ENCODE measurements around the gene SIGMAR1.
"Not testable (repeated sequence)": the region's sequence is repeated elsewhere in the genome, so short reads cannot be mapped to it uniquely, and the experiment has no call there.

The SIGMAR1 gene

DNA sequence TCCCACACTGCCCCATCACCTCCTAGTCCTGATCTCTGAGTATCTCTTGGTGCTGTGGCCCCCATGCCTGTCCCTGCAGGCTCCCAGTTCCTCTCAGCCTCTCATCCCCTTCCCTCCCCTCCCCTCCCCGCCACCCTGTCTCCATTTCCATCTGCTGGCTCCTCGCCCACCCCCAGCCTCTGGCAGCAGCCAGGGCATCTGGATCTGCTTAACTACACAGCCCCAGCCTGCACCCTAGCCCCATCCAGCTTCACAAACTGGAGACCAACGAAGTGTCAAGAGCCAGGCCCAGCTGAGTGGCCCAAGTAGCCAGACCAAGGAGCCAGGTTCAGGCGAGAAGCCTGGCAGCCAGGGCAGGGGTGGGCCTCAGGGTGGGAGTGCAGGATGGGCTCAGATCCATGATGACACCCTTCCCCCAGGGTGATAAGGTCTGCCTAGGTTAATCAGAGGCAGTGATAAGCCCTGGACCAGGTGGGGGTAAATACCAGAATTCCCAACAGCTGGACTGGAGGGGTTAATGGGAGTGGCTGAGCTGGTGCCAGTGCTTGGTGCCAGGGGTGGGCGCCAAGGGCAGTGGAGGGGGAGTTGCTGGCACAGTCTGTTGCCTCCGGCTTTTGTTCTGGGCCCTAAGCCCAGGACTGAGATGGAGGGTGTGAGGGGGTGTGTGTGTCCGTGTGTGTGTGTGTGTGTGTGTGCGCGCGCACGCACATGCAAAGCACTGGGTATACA, 16.9 kb upstream of the SIGMAR1 start:
- no peak for DNase-seq

DNA sequence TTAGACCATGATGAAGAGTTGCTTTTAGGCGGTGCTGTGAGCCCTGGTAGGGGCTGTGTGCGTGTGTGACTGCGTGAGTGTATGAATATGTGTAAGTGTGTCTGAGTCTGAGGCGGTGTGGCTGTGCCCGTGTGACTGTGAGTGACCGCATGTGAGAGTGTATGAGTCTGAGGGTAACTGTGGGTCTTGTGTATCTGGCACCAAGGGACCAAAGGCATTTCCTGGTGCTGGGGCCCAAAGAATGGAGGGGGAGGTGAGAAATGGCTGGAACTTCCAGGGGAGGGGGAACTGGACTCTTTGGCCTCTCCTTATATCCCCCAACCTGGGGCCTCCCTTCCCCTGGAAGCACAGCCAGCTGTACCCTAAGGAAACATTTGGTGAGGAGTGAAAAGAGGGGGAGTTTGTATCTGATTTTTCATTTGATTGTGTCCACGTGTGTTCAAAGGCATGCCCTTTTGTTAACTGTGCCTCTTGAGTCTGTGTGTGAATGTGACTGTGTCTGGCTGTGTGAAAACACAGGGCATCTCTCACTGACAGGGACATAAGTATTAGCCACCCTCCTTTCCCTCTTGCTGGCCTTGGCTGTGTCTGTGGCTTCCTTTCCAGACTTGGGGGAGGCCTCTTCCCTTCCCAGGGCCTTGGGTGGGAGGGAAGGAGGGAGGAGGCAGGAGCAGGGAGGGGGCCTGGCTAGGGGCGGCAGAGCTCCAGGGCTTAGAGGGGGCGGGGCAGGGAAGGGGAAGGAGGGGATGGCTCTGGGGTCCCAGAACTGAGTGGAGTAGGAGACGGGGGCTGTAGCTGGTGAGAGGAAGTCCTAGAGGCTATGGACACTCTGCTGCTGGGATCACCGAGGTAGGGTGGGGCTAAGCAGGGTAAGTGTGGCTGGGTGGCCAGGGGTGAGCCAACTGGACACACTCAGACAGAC, 15.8 kb upstream of the SIGMAR1 start:
- DNase-seq = no peak

DNA sequence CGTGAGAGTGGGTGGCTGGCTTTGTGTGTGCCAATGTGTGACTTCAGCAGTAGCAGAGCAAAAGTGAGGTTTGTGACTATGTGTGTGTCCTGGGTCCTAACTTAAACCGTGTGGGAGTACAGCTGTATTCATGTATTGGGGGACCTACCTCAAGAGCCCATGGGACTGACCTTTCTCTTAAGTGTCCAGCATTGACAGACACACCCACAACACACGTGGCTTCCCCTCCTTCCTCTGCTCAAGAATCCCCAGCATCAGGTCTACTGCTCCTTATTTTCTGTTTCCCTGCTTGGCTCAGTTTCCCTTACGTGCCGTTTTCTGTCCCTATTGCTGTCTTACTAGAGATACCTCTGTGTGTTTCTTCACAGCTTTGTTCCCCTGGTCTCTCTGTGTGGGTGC, 15.0 kb upstream of the SIGMAR1 start:
- DNase-seq = no peak

DNA sequence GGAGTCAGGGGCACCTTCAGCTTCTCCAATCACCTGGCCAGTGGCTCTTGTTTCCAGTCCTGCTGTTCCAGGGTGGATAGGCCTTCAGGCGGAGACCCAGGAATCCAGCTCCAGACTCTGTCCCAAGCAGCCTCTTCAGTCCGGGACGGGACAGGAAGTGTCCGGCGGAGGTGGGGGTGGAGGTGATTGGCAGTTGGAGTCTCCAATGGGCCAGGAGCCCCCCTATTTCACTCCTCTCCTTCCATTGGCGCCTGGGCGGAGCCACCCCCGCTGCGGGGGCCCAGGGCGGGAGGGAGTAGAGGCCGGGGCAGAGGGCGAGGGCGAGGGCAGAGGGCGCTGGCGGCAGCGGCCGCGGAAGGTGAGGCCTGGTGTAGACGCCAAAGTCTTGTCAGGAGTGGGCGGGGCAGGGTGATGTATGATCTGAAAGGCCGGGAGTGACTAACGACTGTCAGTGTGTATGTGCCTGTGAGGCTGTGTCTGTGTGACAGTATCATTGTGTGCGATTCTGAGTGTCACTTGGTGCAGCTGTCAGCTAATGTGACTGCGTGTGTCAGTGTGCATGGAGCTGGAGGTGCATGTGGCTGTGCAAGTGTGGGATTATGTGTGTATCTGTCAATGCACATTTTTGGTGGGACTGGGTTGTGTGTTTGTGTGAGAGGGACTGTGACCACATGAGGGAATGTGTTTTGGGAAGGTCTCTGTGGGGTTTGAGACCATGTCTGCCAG, 14.5 kb upstream of the SIGMAR1 start, which contains the start of gene IL11RA:
Gene IL11RA, plus strand, starts transcription at position 310 of the 726 bp plus-strand sequence. CDS start 3,033 bp downstream, outside the sequence.
- DNase-seq = peak; percentile 48 to 74 (median 70)

DNA sequence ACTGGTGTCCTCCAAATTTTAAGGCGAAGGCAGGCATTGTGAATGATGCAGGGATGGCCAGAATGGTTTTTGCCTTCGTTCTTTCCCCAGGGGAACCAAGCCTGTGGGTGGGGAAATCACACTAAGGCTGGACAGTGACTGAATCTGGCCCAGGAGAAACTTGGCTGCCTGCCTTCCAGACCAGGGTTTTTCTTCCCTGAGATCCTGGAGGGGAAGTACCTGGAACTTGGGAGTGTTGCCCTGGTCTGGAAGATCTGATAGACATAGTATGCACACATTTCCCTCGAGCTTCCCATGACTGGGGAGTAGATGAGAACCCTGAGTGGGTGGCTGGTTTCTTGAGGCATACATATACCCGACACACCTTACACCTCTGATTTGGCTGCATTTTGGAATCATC, 13.7 kb upstream of the SIGMAR1 start:
- DNase-seq = peak in 1 of 4 experiments; percentile 16

DNA sequence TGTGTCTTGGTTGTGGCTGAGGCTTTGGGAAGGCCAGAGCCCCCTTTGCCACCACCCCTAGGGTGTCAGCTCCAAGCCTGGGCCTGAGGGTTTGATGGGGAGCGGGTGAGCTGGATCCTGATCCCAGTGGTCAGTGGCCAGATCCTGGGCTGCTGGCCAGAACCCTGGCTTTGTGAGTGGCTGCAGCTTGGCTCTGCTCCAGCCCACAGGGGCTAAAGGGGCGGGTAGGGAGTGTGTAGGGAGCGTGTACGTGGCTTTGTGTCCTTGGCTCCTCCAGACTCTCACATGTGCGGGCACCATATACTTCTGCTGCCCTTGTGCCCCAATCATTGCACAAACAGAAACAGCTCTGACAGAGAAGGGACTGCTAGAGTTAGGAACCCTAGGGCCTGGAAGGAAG, 13.2 kb upstream of the SIGMAR1 start:
- DNase-seq = no peak

DNA sequence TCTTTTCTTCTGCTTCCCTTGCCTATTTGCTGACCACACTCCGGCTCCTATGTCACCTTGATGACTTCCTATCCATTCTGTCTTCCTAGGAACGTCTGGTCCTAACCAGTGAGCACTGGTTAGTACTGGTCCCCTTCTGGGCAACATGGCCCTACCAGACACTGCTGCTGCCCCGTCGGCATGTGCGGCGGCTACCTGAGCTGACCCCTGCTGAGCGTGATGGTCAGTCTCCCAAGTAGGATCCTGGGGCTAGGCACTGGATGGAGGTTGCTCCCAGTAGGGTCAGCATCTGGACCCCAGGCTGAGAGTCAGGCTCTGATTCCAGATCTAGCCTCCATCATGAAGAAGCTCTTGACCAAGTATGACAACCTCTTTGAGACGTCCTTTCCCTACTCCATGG, 11.1 kb upstream of the SIGMAR1 start:
- no peak for DNase-seq

DNA sequence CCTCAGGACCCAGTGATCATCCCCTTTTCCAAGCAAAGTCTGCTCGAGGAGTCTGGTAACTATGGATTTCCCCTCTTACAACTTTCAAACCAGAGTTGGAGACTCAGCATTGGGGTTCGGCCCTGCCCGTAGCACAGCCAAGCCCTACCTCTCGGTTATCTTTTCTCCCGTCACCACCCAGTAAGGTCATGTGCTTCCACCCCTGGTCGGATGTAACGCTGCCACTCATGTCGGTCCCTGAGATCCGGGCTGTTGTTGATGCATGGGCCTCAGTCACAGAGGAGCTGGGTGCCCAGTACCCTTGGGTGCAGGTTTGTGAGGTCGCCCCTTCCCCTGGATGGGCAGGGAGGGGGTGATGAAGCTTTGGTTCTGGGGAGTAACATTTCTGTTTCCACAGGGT, 10.1 kb upstream of the SIGMAR1 start:
- no peak for DNase-seq

DNA sequence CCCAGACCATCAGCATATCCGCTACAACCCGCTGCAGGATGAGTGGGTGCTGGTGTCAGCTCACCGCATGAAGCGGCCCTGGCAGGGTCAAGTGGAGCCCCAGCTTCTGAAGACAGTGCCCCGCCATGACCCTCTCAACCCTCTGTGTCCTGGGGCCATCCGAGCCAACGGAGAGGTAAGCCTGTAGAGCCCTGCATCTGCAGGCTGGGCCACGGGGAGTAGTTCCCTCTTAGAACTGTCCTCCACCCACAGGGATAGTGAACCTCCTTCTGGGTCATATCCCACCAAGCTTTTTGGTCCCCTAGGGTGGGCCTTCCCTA, 9.5 kb upstream of the SIGMAR1 start:
- no peak for DNase-seq

DNA sequence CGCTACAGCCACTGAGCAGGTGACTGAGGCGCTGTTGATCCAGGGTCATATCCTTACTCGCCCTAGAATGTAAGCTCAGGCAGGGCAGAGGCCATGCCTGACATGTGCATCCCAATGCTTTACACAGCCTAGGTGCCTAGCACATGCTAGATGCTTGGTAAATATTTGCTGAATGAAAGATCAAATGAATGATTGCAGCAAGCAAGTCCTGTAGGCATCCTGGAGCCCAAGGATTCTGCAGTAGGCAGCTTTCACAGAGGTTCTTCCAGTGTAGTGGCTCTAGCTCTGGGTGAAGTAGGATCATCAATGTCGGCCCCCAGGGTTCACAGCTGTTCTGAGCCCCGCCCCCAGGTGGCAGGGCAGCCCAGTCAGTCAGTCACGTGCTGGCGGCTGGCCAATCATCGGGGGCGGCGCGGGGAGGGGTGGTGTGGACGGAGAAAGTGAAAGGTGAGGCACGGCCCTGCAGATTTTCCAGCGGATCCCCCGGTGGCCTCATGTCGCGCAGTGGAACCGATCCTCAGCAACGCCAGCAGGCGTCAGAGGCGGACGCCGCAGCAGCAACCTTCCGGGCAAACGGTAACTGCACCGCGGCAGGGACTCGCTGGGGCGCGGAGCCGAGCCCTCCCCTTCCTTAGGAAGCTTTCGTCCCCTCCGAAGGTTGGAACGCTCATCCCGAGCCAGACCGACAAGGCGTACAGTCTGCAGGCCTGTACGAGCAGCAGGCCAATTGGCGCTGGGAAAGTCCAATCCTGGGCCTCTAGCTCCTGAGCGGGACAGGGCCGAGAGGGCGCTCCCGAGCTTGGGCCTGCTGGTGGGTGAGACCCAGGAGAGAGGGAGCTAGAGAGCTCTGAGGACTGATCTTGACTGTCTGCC, 8.9 kb upstream of the SIGMAR1 start, which contains the start of gene GALT:
Gene GALT, plus strand, starts transcription at position 465 of the 873 bp plus-strand sequence. Its CDS starts 30 bp downstream, at position 495.
- peak; percentile 88 to 95 (median 92) for DNase-seq

DNA sequence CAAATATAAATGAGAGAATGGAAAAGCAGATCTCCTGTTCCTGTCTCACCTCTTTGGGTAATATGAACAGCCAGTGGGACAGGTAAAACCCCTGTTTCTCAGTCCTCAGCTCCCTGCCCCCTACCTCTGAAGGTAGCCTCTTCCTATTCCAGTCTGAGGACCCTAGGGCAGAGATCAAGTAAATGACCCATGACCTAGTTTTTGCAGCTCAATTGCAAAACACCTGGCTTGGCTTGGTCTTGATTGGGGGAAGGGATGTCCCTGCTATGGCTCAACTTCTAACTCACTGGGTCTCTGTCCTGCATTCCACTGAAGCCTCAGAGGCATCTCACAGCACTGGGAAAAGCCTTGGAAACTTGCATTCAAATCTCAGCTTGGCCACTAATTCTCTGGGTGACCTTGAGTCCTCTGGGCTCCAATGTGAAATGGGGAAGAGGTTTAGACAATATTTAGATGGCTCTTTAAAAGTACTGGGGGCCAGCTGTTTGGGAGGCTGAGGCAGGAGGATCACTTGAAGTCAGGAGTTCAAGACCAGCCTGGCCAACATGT, 7.3 kb upstream of the SIGMAR1 start:
- DNase-seq = no peak

DNA sequence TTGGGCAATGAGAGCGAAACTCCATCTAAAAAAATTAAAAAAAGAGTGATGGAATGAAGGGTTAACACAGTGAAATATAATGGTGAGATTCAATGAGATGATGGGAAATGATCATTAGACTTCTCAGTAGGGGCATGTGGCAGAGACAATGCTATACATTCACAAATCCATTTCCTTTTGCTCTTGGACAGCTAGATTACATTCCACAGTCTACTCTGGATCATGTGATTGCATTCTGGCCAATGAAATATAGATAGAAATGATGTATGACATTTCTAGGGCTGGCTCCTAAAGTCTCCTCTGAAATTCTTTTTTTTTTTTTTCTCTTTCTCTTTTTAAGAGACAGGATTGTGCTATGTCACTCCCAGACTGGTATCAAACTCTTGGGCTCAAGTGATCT, 5.1 kb upstream of the SIGMAR1 start:
- no peak for DNase-seq

DNA sequence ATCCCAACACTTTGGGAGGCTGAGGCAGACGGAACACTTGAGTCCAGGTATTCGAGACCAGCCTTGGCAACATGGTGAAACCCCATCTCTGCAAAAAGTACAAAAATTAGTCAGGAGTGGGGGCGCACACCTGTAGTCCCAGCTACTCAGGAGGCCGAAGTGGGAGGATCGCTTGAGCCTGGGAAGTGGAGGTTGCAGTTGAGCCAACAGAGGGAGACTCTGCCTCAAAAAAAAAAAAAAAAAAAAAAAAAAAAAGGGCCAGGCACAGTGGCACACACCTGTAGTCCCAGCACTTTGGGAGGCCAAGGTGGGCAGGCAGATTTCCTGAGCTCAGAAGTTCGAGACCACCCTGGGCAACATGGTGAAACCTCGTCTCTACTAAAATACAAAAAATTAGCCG, 1.7 kb upstream of the SIGMAR1 start:
- not testable (repeated sequence) for DNase-seq

DNA sequence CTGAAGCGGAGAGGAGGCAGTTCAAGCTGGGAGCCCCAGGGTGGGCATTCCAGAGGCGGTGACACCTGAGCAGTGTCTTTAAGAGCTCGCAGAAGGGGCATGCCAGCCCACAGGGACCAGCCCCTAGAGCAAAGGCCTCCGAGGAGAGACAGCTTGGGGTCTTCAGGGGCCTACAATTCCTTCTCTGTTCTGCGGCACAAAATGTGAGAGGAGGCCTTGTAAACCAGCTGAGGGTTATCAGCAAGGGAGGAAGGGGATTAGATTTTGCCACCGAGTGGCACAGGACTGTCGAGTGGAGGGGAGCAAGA, 505 bp upstream of the SIGMAR1 start:
- no peak for DNase-seq

DNA sequence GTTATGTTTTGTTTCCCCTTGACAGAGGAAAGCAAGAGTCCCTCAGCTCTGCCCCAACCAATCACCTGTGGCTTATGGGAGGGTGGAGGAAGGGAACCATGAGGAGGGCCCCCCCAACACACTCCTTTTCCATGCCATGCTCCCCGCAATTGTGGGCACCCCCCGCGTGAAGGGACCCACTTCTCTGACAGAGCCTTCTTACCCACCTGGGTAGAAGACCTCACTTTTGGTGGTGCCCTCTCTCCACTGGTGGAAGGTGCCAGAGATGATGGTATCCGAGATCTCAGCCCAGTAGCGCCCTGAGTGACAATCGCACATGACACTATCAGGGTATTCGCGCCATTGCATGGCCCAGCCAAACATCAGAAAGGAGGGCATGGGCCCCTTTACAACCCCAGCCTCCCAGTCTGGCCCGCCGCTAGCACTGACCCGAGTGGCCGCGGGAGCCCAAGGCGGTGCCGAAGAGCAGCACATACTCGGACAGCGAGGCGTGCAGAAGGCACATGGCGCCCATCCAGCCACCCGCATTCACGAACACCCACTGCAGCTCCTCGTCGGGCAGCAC, 714 bp downstream of the SIGMAR1 start:
- DNase-seq = no peak

DNA sequence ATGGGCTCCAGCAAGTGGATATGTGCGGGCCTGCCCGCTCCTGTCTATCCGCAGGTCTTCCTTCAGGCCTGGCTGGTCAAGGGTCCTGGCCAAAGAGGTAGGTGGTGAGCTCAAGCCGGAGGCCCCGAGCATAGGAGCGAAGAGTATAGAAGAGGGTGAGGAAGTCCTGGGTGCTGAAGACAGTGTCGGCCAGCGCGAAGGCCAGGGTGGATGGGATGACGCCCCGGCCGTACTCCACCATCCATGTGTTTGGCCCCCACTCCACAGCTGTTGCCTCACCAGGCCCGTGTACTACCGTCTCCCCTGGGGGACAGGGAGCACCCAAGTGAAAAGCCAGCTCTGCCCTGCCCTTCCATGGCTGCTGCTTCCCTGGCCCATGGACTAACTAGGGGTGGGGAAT, 2.0 kb downstream of the SIGMAR1 start:
- DNase-seq = no peak

DNA sequence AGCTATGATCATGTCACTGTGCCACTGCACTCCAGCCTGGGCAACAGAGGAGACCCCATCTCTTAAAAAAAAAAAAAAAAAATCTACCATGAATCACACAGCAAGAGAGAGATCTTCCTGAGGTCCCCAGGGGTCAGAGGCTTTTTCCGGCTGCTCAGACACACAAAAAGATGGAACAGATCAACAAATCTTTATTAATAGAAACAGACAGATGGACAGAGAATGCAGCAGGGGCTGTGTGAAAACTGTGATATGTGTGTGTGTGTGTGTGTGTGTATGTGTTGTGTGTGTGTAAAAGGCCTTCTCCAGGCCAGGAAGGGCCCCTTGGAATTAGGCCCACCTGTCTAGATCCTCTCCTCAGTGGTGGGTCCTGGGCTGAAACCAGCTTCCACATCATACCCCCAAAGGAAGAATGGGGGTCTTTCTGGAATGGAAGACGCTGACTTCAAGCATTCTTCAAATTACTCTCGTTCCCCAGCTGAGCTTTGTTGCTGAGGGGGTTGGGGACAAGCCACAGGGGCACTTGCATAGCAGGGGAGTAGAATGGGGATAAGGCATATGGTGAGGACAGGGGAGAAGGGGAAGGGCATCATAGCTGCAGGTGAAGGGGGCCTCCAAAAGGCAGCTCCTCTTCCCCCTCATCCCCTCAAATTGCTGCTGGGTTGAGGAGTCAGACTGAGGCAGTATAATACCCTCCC, 2.9 kb downstream of the SIGMAR1 start:
- DNase-seq = no peak

DNA sequence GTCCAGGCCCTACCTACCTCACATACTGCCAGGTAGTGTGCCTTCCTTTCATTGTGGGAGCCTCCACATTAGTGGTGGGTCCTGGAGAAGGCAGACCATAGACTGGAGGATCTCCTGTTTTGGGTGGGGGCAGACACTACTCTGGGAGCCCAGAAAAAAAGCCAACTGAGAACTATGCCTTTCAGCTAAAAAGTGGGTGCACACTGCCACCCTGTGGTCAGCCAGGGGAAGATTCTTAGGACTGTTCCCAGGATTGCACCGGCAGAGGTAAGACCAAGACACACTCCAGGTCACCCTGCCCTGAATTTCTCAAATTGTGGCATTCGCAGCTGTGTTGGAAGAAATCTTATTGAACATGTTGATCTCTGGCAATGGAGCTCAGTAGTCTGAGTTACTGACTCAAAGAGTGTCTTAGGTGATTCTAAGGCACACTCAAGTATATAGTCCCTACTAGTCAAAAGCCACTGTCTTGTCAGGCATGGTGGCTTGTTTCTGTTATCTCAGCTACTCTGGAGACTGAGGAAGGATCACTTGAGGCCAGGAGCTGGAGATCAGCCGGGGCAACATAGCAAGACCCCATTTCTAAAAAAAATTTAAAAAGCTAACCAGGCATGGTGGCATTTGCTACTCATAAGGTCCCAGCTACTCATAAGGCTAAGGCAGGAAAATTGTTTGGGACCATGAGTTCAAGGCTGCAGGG, 3.6 kb downstream of the SIGMAR1 start:
- DNase-seq = peak; percentile 71 to 78 (median 76)

DNA sequence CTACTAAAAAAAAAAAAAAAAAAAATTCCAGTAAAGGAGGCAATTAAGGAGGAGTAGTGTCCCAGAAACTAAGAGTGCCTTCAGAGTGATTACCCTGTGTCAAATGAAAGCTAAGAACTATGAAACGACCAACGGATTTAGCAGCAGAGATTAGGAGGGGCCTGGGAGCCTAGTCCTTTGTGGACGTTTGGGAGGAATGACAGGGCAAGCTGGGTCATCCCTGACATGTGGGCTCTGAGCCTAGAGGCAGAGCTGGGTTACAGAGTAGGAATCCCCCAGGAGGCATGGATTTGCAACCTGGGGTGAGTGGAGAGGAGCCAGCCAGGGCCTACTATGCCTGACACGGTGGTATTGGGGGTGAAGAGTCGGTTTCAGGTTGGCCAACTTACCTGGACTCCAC, 4.4 kb downstream of the SIGMAR1 start:
- DNase-seq = no peak

Measured in suppressor macrophage (primary cell).